ENCODE results near the gene PRSS12. TPM values are rescaled to one million over a fixed set of nuclear protein-coding genes. Genes with fewer than 3 reads are reported as not detected.

Gene PRSS12
- total RNA-seq, 1 experiment from 2014 or later = 0.25 TPM

DNA sequence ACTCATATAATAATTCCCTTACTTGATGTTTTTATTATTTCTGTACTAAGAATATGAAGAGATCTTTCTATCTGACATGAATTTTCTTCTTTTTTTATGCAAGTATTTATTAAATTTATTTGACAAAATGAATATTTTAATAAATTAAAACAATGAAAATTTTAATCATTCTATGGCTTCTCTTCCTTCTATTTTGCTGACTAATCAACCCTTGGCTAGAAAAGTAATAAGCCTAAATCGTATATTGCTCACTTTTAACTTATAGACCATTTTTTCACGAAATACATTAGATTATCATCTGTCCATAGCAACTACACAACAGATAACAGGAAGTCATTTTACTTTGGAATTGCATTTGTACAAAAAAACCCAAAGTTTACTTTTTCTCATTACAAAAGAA is 38.6 kb downstream of the PRSS12 start:
- Histone ChIP-seq H3K4me1 (no peaks in the 10 kb centered on the region), H3K9me3 (no peaks in the 10 kb centered on the region), H3K27me3 (replicated peaks; ENCODE audit: control insufficient read depth, insufficient read depth, low read length) (no peaks in the 10 kb centered on the region), H3K36me3 (ENCODE audit: control insufficient read depth, insufficient read depth, low read length) (no peaks in the 10 kb centered on the region), H3K4me3 (ENCODE audit: low read depth, low read length) (no peak overlapping the region)
- ChIA-PET CTCF (no interaction called here), POLR2A (no interaction called here)
- TF ChIP-seq, protein P1, sequence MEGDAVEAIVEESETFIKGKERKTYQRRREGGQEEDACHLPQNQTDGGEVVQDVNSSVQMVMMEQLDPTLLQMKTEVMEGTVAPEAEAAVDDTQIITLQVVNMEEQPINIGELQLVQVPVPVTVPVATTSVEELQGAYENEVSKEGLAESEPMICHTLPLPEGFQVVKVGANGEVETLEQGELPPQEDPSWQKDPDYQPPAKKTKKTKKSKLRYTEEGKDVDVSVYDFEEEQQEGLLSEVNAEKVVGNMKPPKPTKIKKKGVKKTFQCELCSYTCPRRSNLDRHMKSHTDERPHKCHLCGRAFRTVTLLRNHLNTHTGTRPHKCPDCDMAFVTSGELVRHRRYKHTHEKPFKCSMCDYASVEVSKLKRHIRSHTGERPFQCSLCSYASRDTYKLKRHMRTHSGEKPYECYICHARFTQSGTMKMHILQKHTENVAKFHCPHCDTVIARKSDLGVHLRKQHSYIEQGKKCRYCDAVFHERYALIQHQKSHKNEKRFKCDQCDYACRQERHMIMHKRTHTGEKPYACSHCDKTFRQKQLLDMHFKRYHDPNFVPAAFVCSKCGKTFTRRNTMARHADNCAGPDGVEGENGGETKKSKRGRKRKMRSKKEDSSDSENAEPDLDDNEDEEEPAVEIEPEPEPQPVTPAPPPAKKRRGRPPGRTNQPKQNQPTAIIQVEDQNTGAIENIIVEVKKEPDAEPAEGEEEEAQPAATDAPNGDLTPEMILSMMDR (IDR thresholded peaks at IDR 0.05; ENCODE audit: insufficient read depth in 1 of 2, low read depth in 1 of 2, low read length in 1 of 2, severe bottlenecking in 1 of 2, unreplicated experiment in 1 of 2) = no peak
- no peak overlapping the region for H3K4me3 Mint-ChIP-seq (ENCODE audit: unreplicated experiment)
- no peak overlapping the region for H3K27ac Mint-ChIP-seq (ENCODE audit: unreplicated experiment)
- no peaks in the 10 kb centered on the region for H3K27me3 Mint-ChIP-seq (ENCODE audit: insufficient read depth, unreplicated experiment)
- no peaks in the 10 kb centered on the region for H3K4me1 Mint-ChIP-seq (ENCODE audit: low read depth, unreplicated experiment)
- BruUV-seq (replicated peaks) = no TSS peak
- intact Hi-C loops (cut with micrococcal nuclease; ENCODE audit: unreplicated experiment) = no loop called here
- DNase-seq = no peak
- H3K9me3 Mint-ChIP-seq (ENCODE audit: unreplicated experiment) = no peaks in the 10 kb centered on the region
- no peaks in the 10 kb centered on the region for H3K36me3 Mint-ChIP-seq (ENCODE audit: insufficient read depth, unreplicated experiment)

DNA sequence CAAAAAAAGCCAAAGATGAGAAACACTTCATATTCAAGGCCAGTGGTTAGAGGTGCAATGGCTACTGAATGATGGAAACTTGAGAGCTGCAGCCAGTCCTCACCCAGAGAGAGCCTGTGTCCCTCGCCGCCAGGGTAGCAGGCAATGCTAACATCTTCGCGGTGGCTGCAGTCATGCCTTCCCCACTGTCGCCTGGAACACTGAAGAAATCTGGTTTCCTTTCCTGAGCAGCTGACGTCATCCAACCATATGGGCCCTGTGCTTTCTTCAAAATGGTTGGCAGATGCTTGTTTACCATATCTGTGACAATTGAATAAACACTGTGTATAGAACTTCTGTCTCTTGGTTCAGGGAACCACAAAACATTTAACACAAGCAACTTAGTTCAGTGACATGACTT is 39.7 kb downstream of the PRSS12 start:
- H3K36me3 Mint-ChIP-seq (ENCODE audit: insufficient read depth, unreplicated experiment) = no peaks in the 10 kb centered on the region
- no TSS peak for BruUV-seq (replicated peaks)
- TF ChIP-seq, protein P1 (IDR thresholded peaks at IDR 0.05; ENCODE audit: insufficient read depth in 1 of 2, low read depth in 1 of 2, low read length in 1 of 2, severe bottlenecking in 1 of 2, unreplicated experiment in 1 of 2) = no peak

GRCh38 chr4:118308306-118309030 is 44.3 kb downstream of the PRSS12 start:
- TF ChIP-seq, protein P1 (IDR thresholded peaks at IDR 0.05; ENCODE audit: insufficient read depth in 1 of 2, low read depth in 1 of 2, low read length in 1 of 2, severe bottlenecking in 1 of 2, unreplicated experiment in 1 of 2) = no peak
- Histone ChIP-seq H3K4me1 (no peaks in the 10 kb centered on the region), H3K36me3 (ENCODE audit: control insufficient read depth, insufficient read depth, low read length) (no peaks in the 10 kb centered on the region), H3K27me3 (replicated peaks; ENCODE audit: control insufficient read depth, insufficient read depth, low read length) (no peaks in the 10 kb centered on the region), H3K9me3 (no peaks in the 10 kb centered on the region), H3K4me3 (ENCODE audit: low read depth, low read length) (no peak overlapping the region)
- CTCF ChIA-PET = no interaction called here
- Mint-ChIP-seq H3K4me3 (ENCODE audit: unreplicated experiment) (no peak overlapping the region), H3K36me3 (ENCODE audit: insufficient read depth, unreplicated experiment) (peaks cover 6% of the 10 kb centered on the region), H3K27me3 (ENCODE audit: insufficient read depth, unreplicated experiment) (peaks cover 5% of the 10 kb centered on the region), H3K27ac (ENCODE audit: unreplicated experiment) (no peak overlapping the region), H3K9me3 (ENCODE audit: unreplicated experiment) (no peaks in the 10 kb centered on the region), H3K4me1 (ENCODE audit: low read depth, unreplicated experiment) (no peaks in the 10 kb centered on the region)
- DNase-seq = no peak
- BruUV-seq (replicated peaks) = no TSS peak
- POLR2A ChIA-PET = no interaction called here
- intact Hi-C loops (cut with micrococcal nuclease; ENCODE audit: unreplicated experiment) = no loop called here

More for the DNA sequence above, 39.7 kb downstream of the PRSS12 start:
- Histone ChIP-seq H3K4me1 (no peaks in the 10 kb centered on the region), H3K9me3 (no peaks in the 10 kb centered on the region), H3K27me3 (replicated peaks; ENCODE audit: control insufficient read depth, insufficient read depth, low read length) (no peaks in the 10 kb centered on the region), H3K4me3 (ENCODE audit: low read depth, low read length) (no peak overlapping the region), H3K36me3 (ENCODE audit: control insufficient read depth, insufficient read depth, low read length) (no peaks in the 10 kb centered on the region)
- peaks cover 2% of the 10 kb centered on the region for H3K27me3 Mint-ChIP-seq (ENCODE audit: insufficient read depth, unreplicated experiment)
- H3K4me1 Mint-ChIP-seq (ENCODE audit: low read depth, unreplicated experiment) = no peaks in the 10 kb centered on the region
- H3K4me3 Mint-ChIP-seq (ENCODE audit: unreplicated experiment) = no peak overlapping the region
- ChIA-PET POLR2A (no interaction called here), CTCF (no interaction called here)
- no peaks in the 10 kb centered on the region for H3K9me3 Mint-ChIP-seq (ENCODE audit: unreplicated experiment)
- intact Hi-C loops (cut with micrococcal nuclease; ENCODE audit: unreplicated experiment) = no loop called here
- no peak overlapping the region for H3K27ac Mint-ChIP-seq (ENCODE audit: unreplicated experiment)
- DNase-seq = no peak
